Kidney (tissue), 14 donors: ENCODE results near the gene TXLNA. TPM values are rescaled to one million over a fixed set of nuclear protein-coding genes. Genes with fewer than 3 reads are reported as not detected.

ENCODE experiments used
- DNase-seq, 5 donors: peaks; one replicate each; pipeline ENCODE4 v3.0.0-alpha.2; 2013 to 2020
- FAIRE-seq: peaks from 2 replicates; lab custom pipeline; 2012; peaks lifted over from hg19 to GRCh38; lab: Jason Lieb, UNC
- H3K27ac ChIP-seq, 2 donors: one replicate each; pipeline ENCODE4 v1.7.0; 2013; ENCODE audit warnings: low read depth in 2 of 2, low read length in 2 of 2, inconsistent platforms in 1 of 2
- H3K27me3 ChIP-seq: one replicate; pipeline ENCODE4 v1.7.1; 2013; ENCODE audit warnings: low read length, inconsistent platforms; ENCODE audit not compliant: control insufficient read depth, insufficient read depth
- H3K36me3 ChIP-seq, 3 donors: one replicate each; pipeline versions ENCODE4 v1.7.0 to v1.7.1; 2013; ENCODE audit warnings: low read length in 3 of 3, control low read depth in 1 of 3, inconsistent platforms in 1 of 3; ENCODE audit not compliant: insufficient read depth in 3 of 3, control insufficient read depth in 2 of 3
- H3K4me1 ChIP-seq, 3 donors: one replicate each; pipeline versions ENCODE4 v1.7.0 to v1.7.1; 2013; ENCODE audit warnings: low read length in 3 of 3, inconsistent platforms in 1 of 3, low read depth in 1 of 3; ENCODE audit not compliant: control insufficient read depth in 2 of 3, insufficient read depth in 2 of 3
- H3K4me3 ChIP-seq, 3 donors: one replicate each; pipeline versions ENCODE4 v1.7.0 to v1.8.1; 2013; ENCODE audit warnings: low read length in 3 of 3, control low read depth in 1 of 3, inconsistent platforms in 1 of 3
- H3K9ac ChIP-seq, 3 donors: one replicate each; pipeline versions ENCODE4 v1.7.0 to v1.7.1; 2013; ENCODE audit warnings: low read length in 3 of 3, control low read depth in 1 of 3, inconsistent platforms in 1 of 3
- H3K9me3 ChIP-seq, 3 donors: one replicate each; pipeline versions ENCODE4 v1.7.0 to v1.7.1; 2013; ENCODE audit warnings: low read length in 3 of 3, control low read depth in 1 of 3, inconsistent platforms in 1 of 3; ENCODE audit not compliant: control insufficient read depth in 2 of 3, insufficient read depth in 1 of 3
- CTCF ChIP-seq: IDR thresholded peaks from 3 replicates; pipeline ENCODE4 v1.5.1; 2012; ENCODE audit warnings: mild to moderate bottlenecking, moderate library complexity, borderline replicate concordance; ENCODE audit not compliant: insufficient read depth; ENCODE audit errors: extremely low read depth
- intact Hi-C: fragments of 100-400 bp; cut with DNase I; formaldehyde crosslinking; loops from one replicate; pipeline ENCODE4 v1.11.1; 2022
- polyA plus RNA-seq: library from polyadenylated mRNA; stranded (reverse); fragments of 350-450 nt; fragmentation: Illumina TruSeq; extraction: RNeasy Lipid Tissue Mini Kit (QIAGEN cat#74804); gene quantifications from one replicate; pipeline ENCODE4 v1.2.3, GENCODE V29; 2014; ENCODE audit warnings: low read depth, low replicate concordance; ENCODE audit not compliant: insufficient read depth
- total RNA-seq: library from RNA; stranded (reverse); fragmentation: NEBNext Ultra II Directional; extraction: Animal tissue kit (Norgen Biotek cat#: 25700); gene quantifications from one replicate; pipeline ENCODE4 v1.2.1, GENCODE V29; 2021
- donor health status: control.
- donor health status: control.
- donor health status: control.
- donor health status: control.
- donor health status: control.
- donor health status: DM: yes; HTN: yes; CAD: no.
- donor health status: Normal renal cell carcinoma (clear cell type).

The TXLNA gene
- total and polyA plus RNA-seq, 2 donors from 2014 or later: 19.9 to 58.6 TPM

DNA sequence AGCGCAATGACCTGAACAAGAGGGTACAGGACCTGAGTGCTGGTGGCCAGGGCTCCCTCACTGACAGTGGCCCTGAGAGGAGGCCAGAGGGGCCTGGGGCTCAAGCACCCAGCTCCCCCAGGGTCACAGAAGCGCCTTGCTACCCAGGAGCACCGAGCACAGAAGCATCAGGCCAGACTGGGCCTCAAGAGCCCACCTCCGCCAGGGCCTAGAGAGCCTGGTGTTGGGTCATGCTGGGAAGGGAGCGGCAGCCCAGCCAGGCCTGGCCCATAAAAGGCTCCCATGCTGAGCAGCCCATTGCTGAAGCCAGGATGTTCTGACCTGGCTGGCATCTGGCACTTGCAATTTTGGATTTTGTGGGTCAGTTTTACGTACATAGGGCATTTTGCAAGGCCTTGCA lies 15.5 kb downstream of the TXLNA start:
- H3K27ac ChIP-seq: no peak overlapping the region
- FAIRE-seq (no peak), DNase-seq (peak in 1 of 5 donors; percentile 37)

GRCh38 chr1:32195531-32195930 lies 16.1 kb downstream of the TXLNA start:
- Histone ChIP-seq H3K4me3 (no peak overlapping the region), H3K36me3 (peaks cover 6 to 59% (median 40%) of the 10 kb centered on the region in 3 donors), H3K4me1 (peaks cover 4 to 10% (median 5%) of the 10 kb centered on the region in 3 donors), H3K27ac (no peak overlapping the region), H3K9me3 (no peaks in the 10 kb centered on the region), H3K9ac (no peak overlapping the region), H3K27me3 (no peaks in the 10 kb centered on the region)
- intact Hi-C loops: no loop called here
- no peak for TF ChIP-seq CTCF
- FAIRE-seq (no peak), DNase-seq (peak in 1 of 5 donors; percentile 47)

More for the DNA sequence above, 15.5 kb downstream of the TXLNA start:
- no peaks in the 10 kb centered on the region for H3K9me3 ChIP-seq
- no peak for TF ChIP-seq CTCF
- intact Hi-C loops: no loop called here
- H3K9ac ChIP-seq: no peak overlapping the region
- peaks cover 8 to 65% (median 45%) of the 10 kb centered on the region in 3 donors for H3K36me3 ChIP-seq
- no peak overlapping the region for H3K4me3 ChIP-seq
- no peaks in the 10 kb centered on the region for H3K27me3 ChIP-seq
- H3K4me1 ChIP-seq: peaks cover 2 to 5% (median 5%) of the 10 kb centered on the region in 3 donors

DNA sequence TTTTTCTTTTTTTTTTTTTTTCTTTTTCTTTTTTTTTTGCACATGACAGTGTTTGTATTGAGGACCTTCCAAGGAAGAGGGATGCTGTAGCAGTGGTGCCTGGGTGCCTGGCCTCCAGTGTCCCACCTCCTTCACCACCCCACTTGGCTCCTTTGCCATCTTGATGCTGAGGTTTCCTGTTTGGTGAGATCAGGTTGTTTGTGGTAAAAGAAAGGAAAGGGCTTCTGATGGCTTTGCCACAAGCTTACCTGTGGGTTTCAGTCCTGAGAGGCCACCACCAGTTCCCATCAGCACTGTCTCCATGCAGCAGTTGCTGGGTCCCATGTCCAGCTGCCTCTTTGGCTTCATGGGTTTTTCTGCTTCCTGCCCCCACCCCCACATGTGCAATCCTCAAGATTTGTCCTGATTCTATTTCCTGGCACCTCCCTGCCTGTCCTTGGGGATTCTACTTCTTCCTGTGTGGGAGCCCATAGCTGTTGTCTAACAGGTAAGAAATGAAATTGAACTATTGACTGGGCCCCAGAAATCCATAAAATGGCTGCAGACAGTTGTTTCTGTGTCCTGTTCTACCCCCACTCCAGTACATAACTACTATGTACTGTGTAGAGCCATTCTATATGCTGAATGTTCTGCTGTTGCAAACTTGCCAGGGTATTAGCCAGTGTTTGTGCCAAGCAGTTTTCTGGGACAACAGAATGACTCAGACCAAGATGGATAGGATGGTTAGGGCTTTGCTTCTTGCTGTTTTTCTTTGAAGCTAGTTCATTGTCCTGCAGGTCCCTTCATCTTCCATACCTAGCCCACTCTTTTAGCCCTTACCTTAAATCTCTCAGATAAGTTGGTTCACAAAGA lies 16.7 kb downstream of the TXLNA start:
- no peak for TF ChIP-seq CTCF
- Histone ChIP-seq H3K4me1 (peaks cover 4 to 11% (median 5%) of the 10 kb centered on the region in 3 donors), H3K9ac (no peak overlapping the region), H3K27ac (no peak overlapping the region), H3K27me3 (no peaks in the 10 kb centered on the region), H3K36me3 (peaks cover 6 to 54% (median 38%) of the 10 kb centered on the region in 3 donors), H3K9me3 (no peaks in the 10 kb centered on the region), H3K4me3 (no peak overlapping the region)
- FAIRE-seq (no peak), DNase-seq (peak in 1 of 5 donors; percentile 22)
- intact Hi-C loops: no loop called here
